OCI-LY7 (cell line): ENCODE results near the gene ZNF410.

Experiments
- CTCF ChIP-seq: fragments of 200-600 bp; sonication (generic); conservative IDR thresholded peaks from 2 replicates; pipeline ENCODE4 v1.5.1; 2014; ENCODE audit warnings: mild to moderate bottlenecking, antibody characterized with exemption, low read length, moderate library complexity, mixed read lengths
- EZH2phosphoT487 ChIP-seq: fragments of 200-600 bp; sonication (generic); IDR thresholded peaks from 2 replicates; pipeline ENCODE4 v1.6.1; 2018; ENCODE audit warnings: low read depth, borderline replicate concordance, mild to moderate bottlenecking, mixed run types, antibody characterized with exemption, low read length, moderate library complexity, mixed read lengths

- TF ChIP-seq CTCF, result no peak
- no peak for TF ChIP-seq EZH2phosphoT487
Observed at GRCh38 chr14:73953731-73954130, 67.1 kb downstream of the ZNF410 start.
